H1 (cell line): ENCODE results near the gene ACOX1. TPM values are rescaled to one million over a fixed set of nuclear protein-coding genes. Genes with fewer than 3 reads are reported as not detected.

Experiments used
- CHD2 ChIP-seq: IDR thresholded peaks from 2 replicates; pipeline ENCODE4 v1.6.1; 2012; ENCODE audit warnings: low read length, improper control_type of control experiment
- CTCF ChIP-seq, 3 experiments: IDR thresholded peaks; 1 replicate in 2 of 3; 2 replicates in 1 of 3; pipeline versions ENCODE4 v1.5.1 to v1.6.1; 2011; ENCODE audit warnings: low read length in 3 of 3, mild to moderate bottlenecking in 3 of 3, inconsistent platforms in 2 of 3, low read depth in 1 of 3, moderate library complexity in 1 of 3; ENCODE audit not compliant: insufficient read depth in 1 of 3; ENCODE audit errors: control extremely low read depth in 1 of 3
- polyA plus RNA-seq, 7 experiments: library from polyadenylated mRNA; depleted of rRNA in 3 of 7; stranded (reverse) in 5 of 7; unstranded in 2 of 7; fragments of >200 nt in 5 of 7; fragments of 200-250 nt in 2 of 7; gene quantifications; 1 replicate in 5 of 7; 2 replicates in 1 of 7; 4 replicates in 1 of 7; pipeline versions ENCODE4 v1.2.1 to v1.2.3, GENCODE V29; 2011 to 2013; ENCODE audit warnings: missing spikeins in 2 of 7, mixed read lengths in 2 of 7
- total RNA-seq: library from RNA; stranded (reverse); fragmentation: NEBNext Ultra II Directional; extraction: Animal tissue kit (Norgen Biotek cat#: 25700); gene quantifications from 2 replicates; pipeline ENCODE4 v1.2.1, GENCODE V29; 2021

ACOX1 gene
- total and polyA plus RNA-seq, 2 of the 8 experiments (the other 6 are each of a cell fraction or from before 2014, with no cell fraction given), result 10.5 to 30.4 TPM

- TF ChIP-seq CTCF (IDR thresholded peaks at IDR 0.05; ENCODE audit: control extremely low read depth in 1 of 3, insufficient read depth in 1 of 3, low read depth in 1 of 3, low read length in 3 of 3) (no peak), CHD2 (no peak)
Observed at GRCh38 chr17:75899353-75899752, 79.6 kb downstream of the ACOX1 start (continued).
